H1 (cell line): ENCODE data around the gene MCF2L2. TPM values are rescaled to one million over a fixed set of nuclear protein-coding genes. Genes with fewer than 3 reads are reported as not detected.

Experiments used
- CBX8 ChIP-seq: fragments of 300-800, 300-1000 bp; sonication (generic); IDR thresholded peaks from 2 replicates; pipeline ENCODE4 v1.7.1; 2016; ENCODE audit warnings: low read depth, low read length, borderline replicate concordance
- GTF2F1 ChIP-seq: IDR thresholded peaks from 2 replicates; pipeline ENCODE4 v1.6.1; 2012; ENCODE audit warnings: low read depth, low read length, improper control_type of control experiment, borderline replicate concordance
- HDAC6 ChIP-seq: IDR thresholded peaks from one replicate; pipeline ENCODE4 v1.7.1; 2012; ENCODE audit warnings: low read depth, mild to moderate bottlenecking, inconsistent platforms, low read length, moderate library complexity
- RFX5 ChIP-seq: IDR thresholded peaks from 2 replicates; pipeline ENCODE4 v1.6.1; 2011; ENCODE audit warnings: low read depth, low read length, improper control_type of control experiment, borderline replicate concordance
- TAF1 ChIP-seq: IDR thresholded peaks from 2 replicates; pipeline ENCODE4 v1.6.1; 2011; ENCODE audit warnings: mild to moderate bottlenecking, low read depth, low read length
- polyA plus RNA-seq, 7 experiments: library from polyadenylated mRNA; depleted of rRNA in 3 of 7; stranded (reverse) in 5 of 7; unstranded in 2 of 7; fragments of >200 nt in 5 of 7; fragments of 200-250 nt in 2 of 7; gene quantifications; 1 replicate in 5 of 7; 2 replicates in 1 of 7; 4 replicates in 1 of 7; pipeline versions ENCODE4 v1.2.1 to v1.2.3, GENCODE V29; 2011 to 2013; ENCODE audit warnings: missing spikeins in 2 of 7, mixed read lengths in 2 of 7
- total RNA-seq: library from RNA; stranded (reverse); fragmentation: NEBNext Ultra II Directional; extraction: Animal tissue kit (Norgen Biotek cat#: 25700); gene quantifications from 2 replicates; pipeline ENCODE4 v1.2.1, GENCODE V29; 2021
- TF ChIP-seq, protein P1 (sequence below): fragments of 300-600 bp; sonication (generic); IDR thresholded peaks from 2 replicates; pipeline ENCODE4 v1.7.1; 2012; ENCODE audit warnings: low read length, moderate library complexity, mild to moderate bottlenecking, inconsistent platforms; ENCODE audit not compliant: insufficient replicate concordance
- TF ChIP-seq, protein P2 (sequence below), 3 experiments: IDR thresholded peaks; 1 replicate in 2 of 3; 2 replicates in 1 of 3; pipeline versions ENCODE4 v1.5.1 to v1.6.1; 2011; ENCODE audit warnings: low read length in 3 of 3, mild to moderate bottlenecking in 3 of 3, inconsistent platforms in 2 of 3, low read depth in 1 of 3, moderate library complexity in 1 of 3; ENCODE audit not compliant: insufficient read depth in 1 of 3; ENCODE audit errors: control extremely low read depth in 1 of 3
- TF ChIP-seq, protein P3 (sequence below): IDR thresholded peaks from 2 replicates; pipeline ENCODE4 v1.6.1; 2011; ENCODE audit warnings: low read length, improper control_type of control experiment

The MCF2L2 gene
- total and polyA plus RNA-seq, 2 of the 8 experiments (the other 6 are each of a cell fraction or from before 2014, with no cell fraction given) = 4.1 to 13.7 TPM

DNA sequence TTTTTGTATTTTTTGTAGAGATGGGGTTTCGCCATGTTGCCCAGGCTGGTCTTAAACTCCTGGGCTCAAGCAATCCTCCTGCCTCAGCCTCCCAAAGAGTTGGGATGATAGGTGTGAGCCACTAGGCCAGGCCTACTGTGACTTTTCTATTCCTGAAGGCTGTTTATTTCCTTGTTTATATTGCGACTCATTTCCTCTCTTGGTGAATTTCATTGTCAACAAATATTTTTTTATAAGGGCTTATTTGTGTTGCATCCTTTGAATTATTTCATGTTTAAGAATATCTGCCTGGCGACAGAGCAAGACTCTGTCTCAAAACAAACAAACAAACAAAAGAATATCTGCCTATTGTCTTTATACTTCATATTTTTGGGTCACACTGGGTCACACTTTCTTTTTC, 299.7 kb downstream of the MCF2L2 start (continued):
- TF ChIP-seq, protein P1, sequence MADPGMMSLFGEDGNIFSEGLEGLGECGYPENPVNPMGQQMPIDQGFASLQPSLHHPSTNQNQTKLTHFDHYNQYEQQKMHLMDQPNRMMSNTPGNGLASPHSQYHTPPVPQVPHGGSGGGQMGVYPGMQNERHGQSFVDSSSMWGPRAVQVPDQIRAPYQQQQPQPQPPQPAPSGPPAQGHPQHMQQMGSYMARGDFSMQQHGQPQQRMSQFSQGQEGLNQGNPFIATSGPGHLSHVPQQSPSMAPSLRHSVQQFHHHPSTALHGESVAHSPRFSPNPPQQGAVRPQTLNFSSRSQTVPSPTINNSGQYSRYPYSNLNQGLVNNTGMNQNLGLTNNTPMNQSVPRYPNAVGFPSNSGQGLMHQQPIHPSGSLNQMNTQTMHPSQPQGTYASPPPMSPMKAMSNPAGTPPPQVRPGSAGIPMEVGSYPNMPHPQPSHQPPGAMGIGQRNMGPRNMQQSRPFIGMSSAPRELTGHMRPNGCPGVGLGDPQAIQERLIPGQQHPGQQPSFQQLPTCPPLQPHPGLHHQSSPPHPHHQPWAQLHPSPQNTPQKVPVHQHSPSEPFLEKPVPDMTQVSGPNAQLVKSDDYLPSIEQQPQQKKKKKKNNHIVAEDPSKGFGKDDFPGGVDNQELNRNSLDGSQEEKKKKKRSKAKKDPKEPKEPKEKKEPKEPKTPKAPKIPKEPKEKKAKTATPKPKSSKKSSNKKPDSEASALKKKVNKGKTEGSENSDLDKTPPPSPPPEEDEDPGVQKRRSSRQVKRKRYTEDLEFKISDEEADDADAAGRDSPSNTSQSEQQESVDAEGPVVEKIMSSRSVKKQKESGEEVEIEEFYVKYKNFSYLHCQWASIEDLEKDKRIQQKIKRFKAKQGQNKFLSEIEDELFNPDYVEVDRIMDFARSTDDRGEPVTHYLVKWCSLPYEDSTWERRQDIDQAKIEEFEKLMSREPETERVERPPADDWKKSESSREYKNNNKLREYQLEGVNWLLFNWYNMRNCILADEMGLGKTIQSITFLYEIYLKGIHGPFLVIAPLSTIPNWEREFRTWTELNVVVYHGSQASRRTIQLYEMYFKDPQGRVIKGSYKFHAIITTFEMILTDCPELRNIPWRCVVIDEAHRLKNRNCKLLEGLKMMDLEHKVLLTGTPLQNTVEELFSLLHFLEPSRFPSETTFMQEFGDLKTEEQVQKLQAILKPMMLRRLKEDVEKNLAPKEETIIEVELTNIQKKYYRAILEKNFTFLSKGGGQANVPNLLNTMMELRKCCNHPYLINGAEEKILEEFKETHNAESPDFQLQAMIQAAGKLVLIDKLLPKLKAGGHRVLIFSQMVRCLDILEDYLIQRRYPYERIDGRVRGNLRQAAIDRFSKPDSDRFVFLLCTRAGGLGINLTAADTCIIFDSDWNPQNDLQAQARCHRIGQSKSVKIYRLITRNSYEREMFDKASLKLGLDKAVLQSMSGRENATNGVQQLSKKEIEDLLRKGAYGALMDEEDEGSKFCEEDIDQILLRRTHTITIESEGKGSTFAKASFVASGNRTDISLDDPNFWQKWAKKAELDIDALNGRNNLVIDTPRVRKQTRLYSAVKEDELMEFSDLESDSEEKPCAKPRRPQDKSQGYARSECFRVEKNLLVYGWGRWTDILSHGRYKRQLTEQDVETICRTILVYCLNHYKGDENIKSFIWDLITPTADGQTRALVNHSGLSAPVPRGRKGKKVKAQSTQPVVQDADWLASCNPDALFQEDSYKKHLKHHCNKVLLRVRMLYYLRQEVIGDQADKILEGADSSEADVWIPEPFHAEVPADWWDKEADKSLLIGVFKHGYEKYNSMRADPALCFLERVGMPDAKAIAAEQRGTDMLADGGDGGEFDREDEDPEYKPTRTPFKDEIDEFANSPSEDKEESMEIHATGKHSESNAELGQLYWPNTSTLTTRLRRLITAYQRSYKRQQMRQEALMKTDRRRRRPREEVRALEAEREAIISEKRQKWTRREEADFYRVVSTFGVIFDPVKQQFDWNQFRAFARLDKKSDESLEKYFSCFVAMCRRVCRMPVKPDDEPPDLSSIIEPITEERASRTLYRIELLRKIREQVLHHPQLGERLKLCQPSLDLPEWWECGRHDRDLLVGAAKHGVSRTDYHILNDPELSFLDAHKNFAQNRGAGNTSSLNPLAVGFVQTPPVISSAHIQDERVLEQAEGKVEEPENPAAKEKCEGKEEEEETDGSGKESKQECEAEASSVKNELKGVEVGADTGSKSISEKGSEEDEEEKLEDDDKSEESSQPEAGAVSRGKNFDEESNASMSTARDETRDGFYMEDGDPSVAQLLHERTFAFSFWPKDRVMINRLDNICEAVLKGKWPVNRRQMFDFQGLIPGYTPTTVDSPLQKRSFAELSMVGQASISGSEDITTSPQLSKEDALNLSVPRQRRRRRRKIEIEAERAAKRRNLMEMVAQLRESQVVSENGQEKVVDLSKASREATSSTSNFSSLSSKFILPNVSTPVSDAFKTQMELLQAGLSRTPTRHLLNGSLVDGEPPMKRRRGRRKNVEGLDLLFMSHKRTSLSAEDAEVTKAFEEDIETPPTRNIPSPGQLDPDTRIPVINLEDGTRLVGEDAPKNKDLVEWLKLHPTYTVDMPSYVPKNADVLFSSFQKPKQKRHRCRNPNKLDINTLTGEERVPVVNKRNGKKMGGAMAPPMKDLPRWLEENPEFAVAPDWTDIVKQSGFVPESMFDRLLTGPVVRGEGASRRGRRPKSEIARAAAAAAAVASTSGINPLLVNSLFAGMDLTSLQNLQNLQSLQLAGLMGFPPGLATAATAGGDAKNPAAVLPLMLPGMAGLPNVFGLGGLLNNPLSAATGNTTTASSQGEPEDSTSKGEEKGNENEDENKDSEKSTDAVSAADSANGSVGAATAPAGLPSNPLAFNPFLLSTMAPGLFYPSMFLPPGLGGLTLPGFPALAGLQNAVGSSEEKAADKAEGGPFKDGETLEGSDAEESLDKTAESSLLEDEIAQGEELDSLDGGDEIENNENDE = no peak
- TF ChIP-seq, protein P2, sequence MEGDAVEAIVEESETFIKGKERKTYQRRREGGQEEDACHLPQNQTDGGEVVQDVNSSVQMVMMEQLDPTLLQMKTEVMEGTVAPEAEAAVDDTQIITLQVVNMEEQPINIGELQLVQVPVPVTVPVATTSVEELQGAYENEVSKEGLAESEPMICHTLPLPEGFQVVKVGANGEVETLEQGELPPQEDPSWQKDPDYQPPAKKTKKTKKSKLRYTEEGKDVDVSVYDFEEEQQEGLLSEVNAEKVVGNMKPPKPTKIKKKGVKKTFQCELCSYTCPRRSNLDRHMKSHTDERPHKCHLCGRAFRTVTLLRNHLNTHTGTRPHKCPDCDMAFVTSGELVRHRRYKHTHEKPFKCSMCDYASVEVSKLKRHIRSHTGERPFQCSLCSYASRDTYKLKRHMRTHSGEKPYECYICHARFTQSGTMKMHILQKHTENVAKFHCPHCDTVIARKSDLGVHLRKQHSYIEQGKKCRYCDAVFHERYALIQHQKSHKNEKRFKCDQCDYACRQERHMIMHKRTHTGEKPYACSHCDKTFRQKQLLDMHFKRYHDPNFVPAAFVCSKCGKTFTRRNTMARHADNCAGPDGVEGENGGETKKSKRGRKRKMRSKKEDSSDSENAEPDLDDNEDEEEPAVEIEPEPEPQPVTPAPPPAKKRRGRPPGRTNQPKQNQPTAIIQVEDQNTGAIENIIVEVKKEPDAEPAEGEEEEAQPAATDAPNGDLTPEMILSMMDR (IDR thresholded peaks at IDR 0.05; ENCODE audit: control extremely low read depth in 1 of 3, insufficient read depth in 1 of 3, low read depth in 1 of 3, low read length in 3 of 3) = no peak
- TF ChIP-seq, protein P3, sequence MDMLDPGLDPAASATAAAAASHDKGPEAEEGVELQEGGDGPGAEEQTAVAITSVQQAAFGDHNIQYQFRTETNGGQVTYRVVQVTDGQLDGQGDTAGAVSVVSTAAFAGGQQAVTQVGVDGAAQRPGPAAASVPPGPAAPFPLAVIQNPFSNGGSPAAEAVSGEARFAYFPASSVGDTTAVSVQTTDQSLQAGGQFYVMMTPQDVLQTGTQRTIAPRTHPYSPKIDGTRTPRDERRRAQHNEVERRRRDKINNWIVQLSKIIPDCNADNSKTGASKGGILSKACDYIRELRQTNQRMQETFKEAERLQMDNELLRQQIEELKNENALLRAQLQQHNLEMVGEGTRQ = no peak
- no peak for TF ChIP-seq GTF2F1
- TF ChIP-seq HDAC6 = no peak
- no peak for TF ChIP-seq TAF1
- no peak for TF ChIP-seq RFX5
- TF ChIP-seq CBX8 = no peak
